Measurements from ENCODE around the gene STAT3. TPM values are rescaled to one million over a fixed set of nuclear protein-coding genes. Genes with fewer than 3 reads are reported as not detected.

The STAT3 gene
- total and polyA plus RNA-seq, 2 of the 13 experiments (the other 11 are each of a cell fraction or from before 2014, with no cell fraction given), result 61.8 to 62.4 TPM

- TF ChIP-seq TFDP1 (CRISPR knock-in tag; IDR thresholded peaks at IDR 0.05; ENCODE audit: borderline replicate concordance) (no peak), ZNF431 (CRISPR knock-in tag; IDR thresholded peaks at IDR 0.05; ENCODE audit: borderline replicate concordance, low read depth) (no peak)
- TF ChIP-seq, protein P1, sequence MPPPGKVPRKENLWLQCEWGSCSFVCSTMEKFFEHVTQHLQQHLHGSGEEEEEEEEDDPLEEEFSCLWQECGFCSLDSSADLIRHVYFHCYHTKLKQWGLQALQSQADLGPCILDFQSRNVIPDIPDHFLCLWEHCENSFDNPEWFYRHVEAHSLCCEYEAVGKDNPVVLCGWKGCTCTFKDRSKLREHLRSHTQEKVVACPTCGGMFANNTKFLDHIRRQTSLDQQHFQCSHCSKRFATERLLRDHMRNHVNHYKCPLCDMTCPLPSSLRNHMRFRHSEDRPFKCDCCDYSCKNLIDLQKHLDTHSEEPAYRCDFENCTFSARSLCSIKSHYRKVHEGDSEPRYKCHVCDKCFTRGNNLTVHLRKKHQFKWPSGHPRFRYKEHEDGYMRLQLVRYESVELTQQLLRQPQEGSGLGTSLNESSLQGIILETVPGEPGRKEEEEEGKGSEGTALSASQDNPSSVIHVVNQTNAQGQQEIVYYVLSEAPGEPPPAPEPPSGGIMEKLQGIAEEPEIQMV (CRISPR knock-in tag; IDR thresholded peaks at IDR 0.05; ENCODE audit: low read depth), result no peak
These were observed 63.2 kb downstream of the STAT3 start (continued) for GRCh38 chr17:42325026-42325425.

DNA sequence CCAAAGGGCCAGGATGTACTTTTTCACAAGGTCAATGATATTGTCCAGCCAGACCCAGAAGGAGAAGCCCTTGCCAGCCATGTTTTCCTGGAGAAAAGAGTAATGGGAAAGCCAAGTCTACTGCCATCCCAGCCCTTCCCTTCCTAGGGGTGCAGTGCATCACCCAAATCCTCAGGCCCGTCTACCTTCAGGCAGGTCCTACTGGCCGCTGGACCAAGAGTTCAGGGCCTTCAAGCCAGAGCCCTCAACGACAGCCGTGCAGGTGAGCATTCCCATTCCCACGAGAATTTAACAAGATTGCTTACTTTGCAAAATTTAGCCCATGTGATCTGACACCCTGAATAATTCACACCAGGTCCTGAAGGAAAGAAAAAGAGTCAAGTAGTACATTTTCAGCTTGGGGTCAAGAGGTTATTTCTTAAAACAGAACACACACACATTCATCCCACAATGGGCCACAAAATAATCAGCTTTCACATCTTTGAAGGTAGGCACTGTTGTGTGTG lies 64.9 kb downstream of the STAT3 start:
- peaks cover 17 to 64% of the 10 kb centered on the region in 2 experiments for H3K36me3 ChIP-seq (replicated peaks in 1 of 2; ENCODE audit: control insufficient read depth in 1 of 2, insufficient read depth in 2 of 2, low read length in 2 of 2)
- H3K9me3 ChIP-seq (ENCODE audit: low read length), result no peaks in the 10 kb centered on the region
- WGBS (ENCODE audit: low lambda C conversion rate), result 89% methylated on average over 5 of the region's 5 CpGs
- no peak overlapping the region for H3K27ac ChIP-seq (ENCODE audit: extremely low read length, insufficient read depth, low read length)
- peaks cover 5% of the 10 kb centered on the region; the same call in 1 of the 2 replicates for H4K20me1 ChIP-seq (ENCODE audit: insufficient read depth, low read length)
- no peak overlapping the region for H2AFZ ChIP-seq (ENCODE audit: low read length)
- H3K4me2 ChIP-seq (ENCODE audit: low read depth, low read length), result no peak overlapping the region
- ATAC-seq, result peak; percentile 16; the same call in 2 of the 3 replicates
- H3K79me2 ChIP-seq (ENCODE audit: insufficient read depth, low read length), result no peaks in the 10 kb centered on the region
- ChIA-PET POLR2A (interaction anchor here (1.0 to 1.2 kb wide), 2 partner anchors 11 to 80 kb away, joined by 3 to 8 read pairs; no protein-coding TSS in a partner anchor), CTCF (ENCODE audit: low intra/inter-chr PET ratio, low total read pairs) (interaction anchor here (1.0 to 5.9 kb wide), 8 partner anchors 12 to 203 kb away, joined by 3 to 163 read pairs (median 12); no protein-coding TSS in a partner anchor)
- no peak overlapping the region for H3K9ac ChIP-seq (ENCODE audit: insufficient read depth, low read depth, low read length)
- 0 out of 2 replicates have a peak, but pooled peaks have one; percentile 7 for TF ChIP-seq ZNF33B (CRISPR knock-in tag; IDR thresholded peaks at IDR 0.05)
- peak; percentile 97 to 98 for TF ChIP-seq MAFK (conservative IDR thresholded peaks at IDR 0.05 in 1 of 2, IDR thresholded peaks at IDR 0.05 in 1 of 2; ENCODE audit: low read length in 2 of 2)
- TF ChIP-seq ZNF317 (CRISPR knock-in tag; IDR thresholded peaks at IDR 0.05), result no peak
- peak; percentile 97 for TF ChIP-seq MAFF (IDR thresholded peaks at IDR 0.05; ENCODE audit: low read depth, low read length)
- no peak for TF ChIP-seq NFE2L2 (IDR thresholded peaks at IDR 0.05; ENCODE audit: low read length)
- no TSS peak for BruUV-seq (replicated peaks)
- H3K27me3 ChIP-seq (ENCODE audit: control insufficient read depth in 1 of 2, insufficient read depth in 2 of 2, low read length in 2 of 2), result no peaks in the 10 kb centered on the region
- intact Hi-C loops (cut with micrococcal nuclease; ENCODE audit: unreplicated experiment) (loop anchor here (1.0 kb wide), 1 partner anchor 204 kb away; no protein-coding TSS in a partner anchor), in situ Hi-C loops (cut with HindIII; ENCODE audit: extremely low pct_ligation_motif_present, low pct_unique_long_range_greater_than_20kb) (loop anchor here (5.0 kb wide), 2 partner anchors 79 to 199 kb away; no protein-coding TSS in a partner anchor)
- DNase-seq (ENCODE audit: low spot score), result no peak
- no peak overlapping the region for H3K4me3 ChIP-seq (replicated peaks in 1 of 3; ENCODE audit: insufficient read depth in 1 of 3, low read depth in 2 of 3, low read length in 3 of 3)
- H3K4me1 ChIP-seq (ENCODE audit: insufficient read depth, low read length), result no peaks in the 10 kb centered on the region
- FAIRE-seq, result no peak
